ENCODE results near the gene CBX1.
"Not testable (repeated sequence)": the region's sequence is repeated elsewhere in the genome, so short reads cannot be mapped to it uniquely, and the experiment has no call there.

The CBX1 gene

GRCh38 chr17:48074322-48075081 lies 26.8 kb downstream of the CBX1 start:
- in situ Hi-C loops (cut with HindIII; ENCODE audit: low sequenced_read_pairs): no loop called here

GRCh38 chr17:48073566-48074094 lies 27.6 kb downstream of the CBX1 start:
- in situ Hi-C loops (cut with HindIII; ENCODE audit: low sequenced_read_pairs): not testable (repeated sequence)

- in situ Hi-C loops (cut with HindIII; ENCODE audit: low sequenced_read_pairs): not testable (repeated sequence)
Observed at GRCh38 chr17:48072811-48073210, 28.5 kb downstream of the CBX1 start.

GRCh38 chr17:48071654-48072053 lies 29.6 kb downstream of the CBX1 start:
- in situ Hi-C loops (cut with HindIII; ENCODE audit: low sequenced_read_pairs): no loop called here

GRCh38 chr17:48070195-48070594 lies 31.1 kb downstream of the CBX1 start:
- in situ Hi-C loops (cut with HindIII; ENCODE audit: low sequenced_read_pairs): no loop called here

GRCh38 chr17:48068491-48068961 lies 32.8 kb downstream of the CBX1 start:
- in situ Hi-C loops (cut with HindIII; ENCODE audit: low sequenced_read_pairs): no loop called here

- in situ Hi-C loops (cut with HindIII; ENCODE audit: low sequenced_read_pairs): not testable (repeated sequence)
Observed at GRCh38 chr17:48067808-48068207, 33.5 kb downstream of the CBX1 start.

GRCh38 chr17:48067245-48067644 lies 34.0 kb downstream of the CBX1 start:
- in situ Hi-C loops (cut with HindIII; ENCODE audit: low sequenced_read_pairs): no loop called here

GRCh38 chr17:48066656-48067055 lies 34.6 kb downstream of the CBX1 start:
- in situ Hi-C loops (cut with HindIII; ENCODE audit: low sequenced_read_pairs): no loop called here

- in situ Hi-C loops (cut with HindIII; ENCODE audit: low sequenced_read_pairs): no loop called here
Observed at GRCh38 chr17:48066192-48066591, 35.1 kb downstream of the CBX1 start.

GRCh38 chr17:48064638-48065037 lies 36.6 kb downstream of the CBX1 start:
- in situ Hi-C loops (cut with HindIII; ENCODE audit: low sequenced_read_pairs): no loop called here

GRCh38 chr17:48062273-48062672 lies 39.0 kb downstream of the CBX1 start:
- in situ Hi-C loops (cut with HindIII; ENCODE audit: low sequenced_read_pairs): no loop called here

GRCh38 chr17:48060249-48060648 lies 41.0 kb downstream of the CBX1 start:
- in situ Hi-C loops (cut with HindIII; ENCODE audit: low sequenced_read_pairs): no loop called here

GRCh38 chr17:48059125-48059668 lies 42.1 kb downstream of the CBX1 start:
- in situ Hi-C loops (cut with HindIII; ENCODE audit: low sequenced_read_pairs): no loop called here

- in situ Hi-C loops (cut with HindIII; ENCODE audit: low sequenced_read_pairs): no loop called here
Observed at GRCh38 chr17:48058393-48059124, 42.7 kb downstream of the CBX1 start.

GRCh38 chr17:48057626-48058025 lies 43.7 kb downstream of the CBX1 start:
- in situ Hi-C loops (cut with HindIII; ENCODE audit: low sequenced_read_pairs): no loop called here

GRCh38 chr17:48056879-48057278 lies 44.4 kb downstream of the CBX1 start:
- in situ Hi-C loops (cut with HindIII; ENCODE audit: low sequenced_read_pairs): no loop called here

- in situ Hi-C loops (cut with HindIII; ENCODE audit: low sequenced_read_pairs): no loop called here
Observed at GRCh38 chr17:48056246-48056745, 45.0 kb downstream of the CBX1 start.

GRCh38 chr17:48055531-48056245 lies 45.6 kb downstream of the CBX1 start:
- in situ Hi-C loops (cut with HindIII; ENCODE audit: low sequenced_read_pairs): no loop called here

GRCh38 chr17:48054238-48055185 lies 46.8 kb downstream of the CBX1 start:
- in situ Hi-C loops (cut with HindIII; ENCODE audit: low sequenced_read_pairs): no loop called here

Data from DLD1 (cell line).